HG02678 (cell line): ENCODE data around the gene RERE.

Experiments used
- ATAC-seq: cut with Tn5 transposase; IDR thresholded peaks from one replicate; pipeline ENCODE4 v1.9.1; 2021; ENCODE audit warnings: mild to moderate bottlenecking, moderate library complexity; ENCODE audit not compliant: unreplicated experiment

Gene RERE

GRCh38 chr1:8495928-8496401, 321.5 kb downstream of the RERE start:
- ATAC-seq, result no peak

GRCh38 chr1:8494681-8495080, 322.8 kb downstream of the RERE start:
- no peak for ATAC-seq

GRCh38 chr1:8493916-8494540, 323.4 kb downstream of the RERE start:
- no peak for ATAC-seq

- ATAC-seq, result no peak
These were observed 330.2 kb downstream of the RERE start for GRCh38 chr1:8487249-8487648.

GRCh38 chr1:8486047-8486446, 331.4 kb downstream of the RERE start:
- ATAC-seq, result no peak

GRCh38 chr1:8483586-8483985, 333.9 kb downstream of the RERE start:
- ATAC-seq, result no peak

GRCh38 chr1:8482979-8483381, 334.5 kb downstream of the RERE start:
- no peak for ATAC-seq

- ATAC-seq, result no peak
These were observed 335.6 kb downstream of the RERE start for GRCh38 chr1:8481650-8482380.

- no peak for ATAC-seq
These were observed 338.9 kb downstream of the RERE start for GRCh38 chr1:8478566-8478965.

GRCh38 chr1:8477983-8478362, 339.5 kb downstream of the RERE start:
- no peak for ATAC-seq

- peak; percentile 82 for ATAC-seq
These were observed 340.1 kb downstream of the RERE start for GRCh38 chr1:8477166-8477982.

GRCh38 chr1:8476006-8476405, 341.4 kb downstream of the RERE start:
- no peak for ATAC-seq

GRCh38 chr1:8474369-8474768, 343.1 kb downstream of the RERE start:
- no peak for ATAC-seq

- ATAC-seq, result no peak
These were observed 343.5 kb downstream of the RERE start for GRCh38 chr1:8473891-8474300.

- no peak for ATAC-seq
These were observed 344.1 kb downstream of the RERE start for GRCh38 chr1:8473121-8473875.

- ATAC-seq, result no peak
These were observed 344.8 kb downstream of the RERE start for GRCh38 chr1:8472668-8473067.

- ATAC-seq, result no peak
These were observed 346.0 kb downstream of the RERE start for GRCh38 chr1:8471451-8471850.

- no peak for ATAC-seq
These were observed 348.7 kb downstream of the RERE start for GRCh38 chr1:8468751-8469150.

GRCh38 chr1:8467308-8467707, 350.1 kb downstream of the RERE start:
- ATAC-seq, result no peak

- no peak for ATAC-seq
These were observed 351.7 kb downstream of the RERE start for GRCh38 chr1:8465692-8466091.

- no peak for ATAC-seq
These were observed 352.4 kb downstream of the RERE start for GRCh38 chr1:8465013-8465412.
